Measurements from ENCODE around the gene UCP3.

Gene UCP3

GRCh38 chr11:74018331-74019005 lies 9.6 kb upstream of the UCP3 start:
- no peak for DNase-seq

- DNase-seq = no peak
These were observed 8.7 kb upstream of the UCP3 start for GRCh38 chr11:74017631-74018030.

GRCh38 chr11:74015919-74016684 lies 7.2 kb upstream of the UCP3 start:
- no peak for DNase-seq

- DNase-seq = no peak
These were observed 6.0 kb upstream of the UCP3 start for GRCh38 chr11:74014880-74015279.

- DNase-seq = no peak
These were observed 4.3 kb upstream of the UCP3 start for GRCh38 chr11:74013141-74013540.

- no peak for DNase-seq
These were observed 3.4 kb upstream of the UCP3 start for GRCh38 chr11:74012074-74012809.

- peak in 1 of 5 donors; percentile 79 for DNase-seq
These were observed 2.6 kb upstream of the UCP3 start for GRCh38 chr11:74011360-74012073.

- no peak for DNase-seq
These were observed 1.7 kb upstream of the UCP3 start for GRCh38 chr11:74010306-74011300.

GRCh38 chr11:74009675-74010305 lies 905 bp upstream of the UCP3 start:
- DNase-seq = no peak

GRCh38 chr11:74009230-74009547 lies 304 bp upstream of the UCP3 start:
- DNase-seq = no peak

GRCh38 chr11:74007691-74008372 lies 1.1 kb downstream of the UCP3 start:
- DNase-seq = no peak

- no peak for DNase-seq
These were observed 2.1 kb downstream of the UCP3 start for GRCh38 chr11:74006743-74007304.

GRCh38 chr11:74005721-74006517 lies 3.0 kb downstream of the UCP3 start:
- DNase-seq = no peak

GRCh38 chr11:74004759-74005615 lies 3.9 kb downstream of the UCP3 start:
- DNase-seq = peak; percentile 66 to 92 (median 82)

- no peak for DNase-seq
These were observed 4.7 kb downstream of the UCP3 start for GRCh38 chr11:74004046-74004695.

- DNase-seq = no peak
These were observed 6.1 kb downstream of the UCP3 start for GRCh38 chr11:74002832-74003231.

- DNase-seq = no peak
These were observed 7.0 kb downstream of the UCP3 start for GRCh38 chr11:74001822-74002286.

Data from T-helper 1 cell (primary cell).